CD4-positive, alpha-beta T cell treated with Interleukin-2 at 100 ng/mL for 4 hours (primary cell): ENCODE measurements around the gene SDCCAG8.

Source experiments
- DNase-seq: peaks from one replicate; pipeline ENCODE4 v3.0.0-alpha.2; 2020; ENCODE audit warnings: low spot score

The SDCCAG8 gene

DNA sequence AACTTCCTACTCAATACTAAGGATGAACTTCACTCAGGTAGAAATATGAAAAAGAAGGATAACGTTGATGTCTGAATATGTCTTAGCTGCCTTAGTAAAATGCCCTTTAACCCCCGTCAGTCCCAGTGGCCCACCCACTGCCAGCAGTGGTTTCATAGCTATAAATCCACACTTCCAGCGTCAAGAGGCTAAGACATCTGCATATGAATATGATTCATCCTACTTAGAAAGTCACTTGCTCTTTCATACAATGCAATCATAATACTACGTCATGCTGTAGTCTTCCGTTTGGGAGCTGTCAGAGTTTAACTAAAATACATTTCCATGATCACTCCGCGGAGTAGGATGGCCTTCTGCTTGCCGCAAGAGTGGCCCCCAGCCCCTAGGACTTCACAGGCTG, 247.3 kb downstream of the SDCCAG8 start:
- DNase-seq, result no peak

DNA sequence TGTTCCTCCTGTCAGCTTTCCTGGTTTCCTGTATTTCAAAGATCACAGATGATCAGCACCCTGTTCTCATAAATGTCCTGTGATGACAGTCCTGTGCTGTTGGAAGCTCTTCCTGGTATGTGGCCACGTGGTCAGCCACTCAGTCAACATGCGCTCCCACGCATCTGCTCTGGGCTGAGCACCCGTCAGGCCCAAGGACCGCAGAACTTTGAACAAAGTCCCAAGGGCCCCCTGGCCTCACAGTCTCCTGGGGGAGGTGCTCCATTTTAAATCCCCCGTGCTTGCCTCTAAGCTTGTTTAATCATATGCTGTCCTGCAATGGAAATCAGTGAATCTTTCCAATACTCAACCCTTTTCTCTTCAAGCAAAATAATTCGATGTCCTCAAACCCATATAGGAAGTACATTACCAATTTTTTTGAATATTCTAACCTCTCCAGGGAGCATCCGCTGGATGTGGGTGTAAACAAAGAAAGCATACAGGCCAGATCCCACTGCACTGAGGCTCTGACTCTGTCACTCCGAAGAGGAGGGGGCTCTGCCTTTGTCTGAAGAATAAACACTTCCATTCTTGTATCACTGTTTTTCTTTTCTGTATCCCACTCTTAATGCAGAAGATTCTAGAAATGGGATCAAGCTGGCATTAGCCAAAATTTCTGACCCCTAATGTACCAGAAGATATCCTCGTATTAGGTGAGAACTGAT, 250.3 kb downstream of the SDCCAG8 start:
- no peak for DNase-seq

DNA sequence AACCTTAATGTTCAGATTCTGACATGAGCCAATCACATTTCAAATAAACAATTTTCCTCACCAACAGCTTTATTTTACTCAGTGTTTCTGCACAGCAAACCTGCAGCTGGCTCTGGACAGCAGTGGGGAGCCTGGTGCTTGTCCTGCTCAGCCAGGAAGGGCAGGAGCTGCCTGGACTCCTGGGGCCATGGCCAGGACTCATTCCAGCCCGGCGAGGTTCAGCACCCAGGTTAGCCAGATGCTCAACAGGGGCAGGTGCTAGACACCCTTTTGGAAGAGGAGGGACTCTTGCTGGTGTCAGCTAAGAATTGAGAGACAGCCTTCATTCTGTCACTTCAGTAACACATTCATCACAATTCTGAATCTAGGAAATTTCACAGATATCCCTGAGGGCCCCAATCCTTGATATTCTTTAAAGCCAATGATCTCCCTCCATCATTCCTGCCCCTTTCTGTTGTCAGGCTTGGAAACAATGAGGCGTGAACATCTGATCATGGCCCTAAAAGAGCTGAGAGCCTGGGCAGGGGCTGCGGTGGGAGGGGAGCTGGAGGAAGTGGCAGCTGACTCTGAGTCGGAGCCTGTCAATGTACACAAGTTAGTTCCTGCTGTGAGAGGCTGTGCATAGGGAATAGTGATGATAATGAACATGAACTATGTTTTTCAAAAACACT, 251.3 kb downstream of the SDCCAG8 start:
- DNase-seq, result no peak

DNA sequence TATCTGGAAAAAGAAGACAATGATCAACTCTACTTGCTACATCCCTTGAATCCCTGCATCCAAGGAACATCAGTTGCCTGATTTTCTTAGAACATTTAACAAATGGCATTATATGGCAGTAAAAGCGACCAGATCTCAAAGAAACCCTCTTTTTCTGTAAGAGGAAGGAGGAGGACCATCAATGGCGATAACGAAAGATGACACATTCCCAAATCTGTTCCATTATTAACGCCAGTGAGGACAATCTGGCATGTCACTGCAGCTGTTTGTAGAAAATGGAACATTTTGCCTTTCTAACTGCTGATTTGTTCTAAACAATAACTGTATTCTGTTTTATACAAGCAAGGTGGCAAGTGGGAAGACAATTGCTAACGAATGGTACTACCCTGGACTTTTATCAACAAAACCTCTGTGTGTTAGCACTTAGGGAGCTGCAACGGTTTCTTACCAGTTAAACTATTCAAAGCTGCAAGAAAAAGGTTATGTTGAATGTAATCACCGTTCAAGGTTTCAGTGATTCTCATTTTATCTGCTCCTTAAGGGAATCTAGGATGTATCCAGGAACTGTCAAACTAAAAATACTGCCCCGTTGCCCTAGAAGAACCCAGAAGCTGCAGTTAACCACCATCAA, 251.9 kb downstream of the SDCCAG8 start:
- DNase-seq, result no peak

DNA sequence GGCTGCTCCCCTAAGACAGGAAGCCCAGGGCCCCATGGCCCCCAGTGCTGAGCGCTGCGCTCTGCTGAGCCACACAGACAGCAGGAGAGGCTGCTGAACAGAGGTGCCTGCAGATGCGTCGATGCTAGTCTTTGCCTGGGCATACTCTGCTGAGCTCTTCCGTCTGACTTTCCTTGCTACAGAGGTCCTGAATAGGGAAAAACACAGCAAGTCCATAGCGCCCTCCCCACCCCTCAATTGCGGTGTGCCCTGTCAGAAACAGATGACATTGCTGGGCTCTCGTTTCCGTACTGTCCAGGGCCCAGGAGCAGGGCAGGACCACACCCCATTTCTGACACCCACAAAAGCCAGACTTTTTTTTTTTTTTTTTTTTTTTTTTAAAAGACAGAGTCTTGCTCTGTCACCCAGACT, 252.5 kb downstream of the SDCCAG8 start:
- DNase-seq, result peak; percentile 42

DNA sequence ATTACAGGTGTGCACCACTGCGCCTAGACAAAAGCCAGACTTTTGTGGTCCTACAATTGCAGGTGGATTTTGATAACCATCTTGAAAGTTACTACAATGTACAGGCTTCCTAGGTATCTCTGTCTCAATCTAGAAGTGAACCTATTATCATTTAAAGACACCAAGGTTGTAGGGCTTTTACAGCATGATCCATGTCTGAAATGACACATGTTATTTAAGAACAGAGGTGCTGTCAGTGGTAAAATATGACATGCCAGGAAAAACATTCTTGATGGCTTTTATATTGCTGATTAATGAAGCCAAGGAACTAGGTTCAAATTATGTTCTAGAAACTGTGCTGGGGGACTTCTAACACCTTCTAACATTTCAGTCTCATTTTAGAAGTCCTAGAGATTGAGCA, 253.1 kb downstream of the SDCCAG8 start:
- no peak for DNase-seq

DNA sequence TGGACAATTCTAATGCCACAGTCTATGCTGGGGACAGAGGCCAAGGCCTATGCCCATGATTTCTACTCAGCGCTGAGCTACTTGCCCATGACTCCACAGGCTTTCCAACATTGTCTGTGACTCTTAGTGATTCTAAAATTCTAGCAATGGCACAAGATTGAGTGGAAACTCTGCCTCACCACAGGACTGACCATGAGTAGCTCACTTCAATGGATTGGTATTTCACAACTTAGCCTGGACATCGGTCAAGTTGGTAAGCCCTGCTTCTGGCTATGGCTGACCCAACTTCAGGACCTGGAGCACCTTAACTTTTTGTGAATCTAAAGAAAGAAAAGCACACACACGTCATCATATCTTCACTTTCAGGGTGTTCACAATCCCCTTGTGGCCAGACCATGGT, 255.1 kb downstream of the SDCCAG8 start:
- no peak for DNase-seq

DNA sequence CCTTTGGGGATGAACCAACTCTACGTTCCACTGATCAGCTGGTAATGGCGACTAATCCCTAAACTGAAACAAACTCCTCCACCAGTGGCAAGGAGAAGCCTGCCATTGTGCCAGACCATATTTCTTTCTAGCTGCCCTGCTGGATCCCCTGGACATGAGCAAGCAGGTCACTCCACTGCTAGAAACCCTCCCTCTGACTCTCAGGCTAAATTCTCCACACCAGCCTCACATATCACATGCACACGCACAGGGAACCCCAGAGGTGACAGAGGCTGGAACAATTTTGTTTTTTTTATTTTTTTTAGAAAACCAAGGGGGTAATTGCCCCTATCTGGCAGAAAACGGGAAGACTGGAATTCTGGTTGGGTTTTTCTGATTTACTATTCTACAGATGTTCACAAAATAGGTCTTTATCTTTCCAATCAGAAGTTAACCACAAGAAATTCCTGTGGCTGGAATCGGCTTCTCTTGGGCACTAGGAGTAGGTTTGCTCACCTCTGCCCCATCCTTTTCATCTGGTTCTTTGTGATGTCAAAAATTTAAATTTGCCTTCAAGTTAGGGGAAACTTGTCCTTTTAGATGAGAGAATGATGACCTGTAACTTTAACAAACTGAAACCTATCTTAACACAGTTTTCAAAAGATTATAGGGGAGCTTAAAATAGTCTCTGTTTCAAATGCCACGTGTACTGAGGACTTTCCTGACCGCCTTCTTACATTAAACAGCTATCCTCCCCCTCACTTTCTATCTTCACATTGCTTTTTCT, 258.1 kb downstream of the SDCCAG8 start:
- DNase-seq, result no peak

DNA sequence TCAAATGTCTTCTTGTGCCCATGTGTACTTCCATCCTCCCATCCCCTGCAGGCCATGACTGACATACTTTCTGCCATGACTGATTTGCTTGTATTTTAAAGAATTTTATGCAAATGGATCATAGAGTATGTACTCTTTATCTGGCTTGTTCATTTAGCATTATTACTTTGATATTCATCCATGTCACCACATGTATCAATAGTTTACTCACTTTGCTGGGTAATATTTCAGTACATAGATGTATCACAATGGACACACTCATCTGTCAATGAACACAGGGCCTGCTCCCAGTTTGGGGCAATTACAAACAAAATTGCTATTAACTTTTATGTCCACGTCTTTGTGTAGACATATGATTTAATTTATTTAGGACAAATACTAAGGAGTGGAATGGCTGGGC, 259.1 kb downstream of the SDCCAG8 start:
- DNase-seq, result no peak

DNA sequence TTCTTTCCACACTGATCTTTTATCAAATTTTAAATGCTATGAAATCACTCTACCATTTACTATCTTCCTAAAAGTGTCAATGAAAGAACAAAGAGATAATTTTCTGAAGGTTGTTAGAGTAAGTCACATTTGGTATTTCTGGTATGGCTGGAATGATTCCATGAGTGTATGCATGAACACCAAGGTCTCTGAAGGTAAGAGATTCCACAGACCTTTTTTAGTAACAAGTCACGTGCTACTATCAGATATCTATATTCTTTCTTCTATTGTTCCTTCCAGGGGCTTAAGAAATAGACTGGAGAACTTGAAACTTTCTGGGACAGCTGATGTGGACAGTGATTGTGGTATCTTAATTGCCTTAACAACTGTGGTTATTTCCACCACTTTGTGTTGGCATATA, 265.0 kb downstream of the SDCCAG8 start:
- no peak for DNase-seq

DNA sequence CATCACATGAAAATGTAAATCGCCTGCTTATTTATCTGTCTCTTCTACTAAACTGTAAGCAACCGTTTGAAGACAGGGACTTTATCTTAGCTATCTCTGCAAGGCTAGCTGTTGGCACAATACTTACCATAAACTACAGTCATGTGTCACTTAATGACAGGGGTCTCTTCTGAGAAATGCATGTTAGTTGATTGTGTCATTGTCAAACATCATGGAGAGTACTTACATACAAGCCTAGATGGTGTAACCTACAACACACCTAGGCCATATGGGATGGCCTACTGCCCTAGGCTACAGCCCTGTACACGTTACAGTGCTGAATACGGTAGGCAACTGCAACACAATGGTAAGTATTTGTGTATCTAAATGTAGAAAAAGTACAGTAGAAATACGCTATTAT, 267.9 kb downstream of the SDCCAG8 start:
- no peak for DNase-seq

DNA sequence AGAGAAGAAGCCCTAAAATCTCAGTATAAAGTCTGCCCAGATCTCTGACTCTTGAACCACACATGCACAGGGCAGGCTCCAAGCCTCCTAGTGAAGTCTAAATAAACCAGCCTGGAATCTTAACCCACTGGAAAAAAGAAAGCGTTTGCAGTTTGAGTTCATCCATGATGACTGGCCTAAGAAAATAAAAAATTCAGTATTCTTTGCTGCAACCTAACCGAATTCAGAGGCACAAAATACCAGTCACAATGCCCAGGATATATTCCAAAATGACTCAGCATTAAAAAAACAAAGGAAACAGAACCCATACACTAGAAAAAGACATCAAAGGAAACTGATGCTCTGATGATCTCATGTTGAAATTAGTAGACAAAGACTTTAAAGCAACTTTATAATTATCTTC, 269.2 kb downstream of the SDCCAG8 start:
- DNase-seq, result no peak

DNA sequence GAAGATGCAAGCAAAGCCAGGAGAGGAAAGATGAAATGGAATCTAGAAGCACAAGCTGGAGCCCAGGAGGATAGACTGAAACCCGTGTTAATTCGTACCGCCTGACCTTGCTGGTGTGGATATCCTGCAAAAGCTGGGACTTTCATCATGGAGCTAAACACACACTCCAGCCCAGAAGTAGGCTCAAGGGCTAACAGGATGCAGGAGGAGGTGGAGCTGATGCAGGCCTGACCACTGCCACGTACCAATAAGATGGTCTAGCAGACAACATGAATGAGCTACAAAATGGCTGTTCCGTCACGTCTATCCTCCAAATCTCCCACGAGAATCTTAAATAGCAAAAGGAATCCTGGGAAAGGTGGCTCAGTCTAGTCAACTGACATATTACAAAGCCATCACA, 270.3 kb downstream of the SDCCAG8 start:
- no peak for DNase-seq

DNA sequence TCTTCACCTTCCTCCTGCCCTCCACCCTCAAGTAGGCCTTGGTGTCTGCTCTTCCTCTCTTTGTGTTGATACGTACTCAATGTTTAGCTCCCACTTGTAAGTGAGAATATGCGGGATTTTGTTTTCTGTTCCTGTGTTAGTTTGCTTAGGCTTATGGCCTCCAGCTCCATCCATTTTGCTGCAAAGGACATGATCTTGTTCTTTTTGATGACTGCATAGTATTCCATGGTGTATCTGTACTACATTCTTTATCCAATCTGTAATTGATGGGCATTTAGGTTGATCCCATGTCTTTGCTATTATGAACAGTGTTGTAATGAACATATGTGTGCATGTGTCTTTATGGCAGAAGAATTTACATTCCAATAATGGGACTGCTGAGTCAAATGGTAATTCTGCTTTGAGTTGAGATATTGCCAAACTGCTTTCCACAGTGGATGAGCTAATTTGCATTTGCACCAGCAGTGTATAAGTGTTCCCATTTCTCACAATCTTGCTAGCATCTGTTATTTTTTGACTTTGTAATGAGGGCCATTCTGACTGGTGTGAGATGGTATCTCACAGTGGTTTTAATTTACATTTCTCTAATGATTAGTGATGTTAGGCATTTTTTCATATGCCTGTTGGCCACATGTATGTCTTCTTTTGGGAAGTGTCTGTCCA, 272.7 kb downstream of the SDCCAG8 start:
- no peak for DNase-seq

DNA sequence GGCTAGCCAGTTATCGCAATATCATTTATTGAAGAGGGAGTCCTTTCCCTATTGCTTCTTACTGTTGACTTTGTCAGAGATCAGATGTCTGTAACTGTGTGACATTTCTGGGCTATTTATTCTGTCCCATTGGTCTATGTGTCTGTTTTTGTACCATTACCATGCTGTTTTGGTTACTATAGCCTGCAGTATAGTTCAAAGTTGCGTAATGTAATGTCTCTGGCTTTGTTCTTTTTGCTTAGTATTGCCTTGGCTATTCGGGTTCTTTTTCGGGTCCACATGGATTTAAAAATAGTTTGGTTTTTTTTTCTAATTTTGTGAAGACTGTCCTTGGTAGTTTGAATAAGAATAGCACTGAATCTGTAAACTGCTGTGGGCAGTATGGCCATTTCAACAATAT, 273.7 kb downstream of the SDCCAG8 start:
- DNase-seq, result no peak

DNA sequence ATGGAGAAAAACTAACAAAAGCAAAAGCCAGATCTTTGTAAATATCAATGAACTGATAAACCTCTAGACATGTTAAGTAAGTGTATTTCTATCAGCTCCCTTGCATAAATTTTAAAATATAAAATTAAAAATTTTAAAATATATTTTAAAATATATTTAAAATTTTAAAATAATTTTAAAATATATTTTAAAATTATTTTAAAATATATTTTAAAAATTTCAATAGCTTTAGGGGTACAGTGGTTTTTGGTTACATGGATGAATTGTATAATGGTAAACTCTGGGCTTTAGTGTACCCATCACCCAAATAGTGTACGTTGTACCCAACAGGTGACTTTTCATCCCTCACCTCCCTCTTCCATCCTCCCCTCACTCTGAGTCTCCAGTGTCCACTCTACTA, 279.2 kb downstream of the SDCCAG8 start:
- no peak for DNase-seq

DNA sequence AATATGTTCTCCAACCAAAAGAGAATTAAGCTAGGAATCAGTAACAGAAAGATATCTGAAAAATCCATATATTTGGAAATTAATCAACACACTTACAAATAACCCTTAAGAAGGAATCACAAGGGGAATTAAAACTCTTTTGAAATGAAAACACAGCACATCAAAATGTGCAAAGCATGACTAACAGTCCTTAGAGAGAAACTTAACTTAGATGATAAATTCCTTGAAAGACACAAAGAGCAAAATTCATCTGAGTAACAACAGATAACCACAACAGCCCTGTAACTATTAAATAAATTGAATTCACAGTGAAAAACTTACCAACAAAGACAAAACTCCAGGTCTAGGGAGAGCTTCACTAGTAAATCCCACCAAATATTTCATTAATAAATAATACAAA, 283.8 kb downstream of the SDCCAG8 start:
- DNase-seq, result no peak

DNA sequence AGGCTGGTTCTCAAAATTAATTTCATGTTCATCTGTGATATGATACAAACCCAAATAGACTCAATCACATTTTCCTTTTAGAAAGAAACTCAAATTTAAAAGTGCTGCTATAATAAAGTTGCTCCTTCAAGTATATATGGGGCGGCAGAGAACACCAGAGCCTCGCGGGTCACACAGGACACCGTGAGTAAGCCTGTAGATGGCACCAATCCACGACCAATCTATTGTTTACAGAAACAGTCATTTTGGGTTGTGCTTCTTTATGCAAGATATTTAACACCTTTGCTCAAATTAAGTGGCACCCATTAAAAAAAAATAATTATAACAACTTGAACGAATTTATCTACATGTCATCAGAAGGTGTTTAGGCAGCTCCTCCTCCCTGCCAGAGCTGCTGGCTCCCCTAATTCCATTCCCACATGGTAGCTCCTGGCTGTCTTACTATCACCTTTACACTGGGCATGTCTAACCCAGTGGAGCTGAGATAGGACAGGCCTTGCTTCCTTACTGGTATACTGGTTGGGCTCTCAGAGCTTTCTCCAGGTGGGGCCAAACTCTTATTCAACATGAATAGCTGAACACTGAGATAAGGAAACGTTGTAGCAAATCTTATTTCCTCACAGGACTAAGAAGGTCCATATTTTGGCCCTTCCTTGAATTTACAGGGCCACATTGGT, 287.0 kb downstream of the SDCCAG8 start:
- no peak for DNase-seq

DNA sequence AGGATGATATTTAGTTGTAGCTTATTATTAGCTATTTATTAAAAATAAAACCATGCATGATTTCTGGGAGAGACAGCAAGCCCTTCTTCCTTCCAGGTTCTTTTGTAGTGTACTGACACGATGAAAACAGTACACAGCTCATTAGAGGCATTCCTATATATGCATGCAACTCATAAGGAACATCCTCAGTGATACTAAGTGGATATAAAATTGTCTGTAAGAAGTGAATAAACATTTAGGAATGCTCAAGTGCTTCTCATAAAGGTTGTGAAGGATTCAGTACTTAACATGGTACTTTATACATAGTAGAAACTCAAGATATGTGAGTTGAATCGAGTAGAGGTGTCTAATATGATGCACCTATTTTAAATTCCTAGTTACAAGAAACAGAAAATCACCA, 287.7 kb downstream of the SDCCAG8 start:
- no peak for DNase-seq

DNA sequence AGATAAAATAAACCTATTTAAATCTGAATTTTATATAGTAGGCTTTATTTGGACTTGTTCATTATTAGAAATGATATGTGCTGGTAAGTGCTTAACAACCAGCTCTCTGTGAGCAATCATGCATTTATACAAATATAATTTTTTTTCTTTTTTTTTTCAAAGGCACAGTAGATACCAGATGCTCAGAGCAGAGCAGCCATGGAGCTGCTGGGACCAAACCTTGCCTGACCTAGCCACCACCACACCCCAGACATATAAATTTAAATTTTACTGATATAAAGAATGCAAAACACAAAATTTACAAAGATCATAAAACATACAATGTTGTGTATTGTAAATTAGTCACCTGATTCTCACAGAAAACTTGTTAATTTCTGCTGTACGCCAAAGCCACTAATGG, 290.6 kb downstream of the SDCCAG8 start:
- DNase-seq, result no peak

DNA sequence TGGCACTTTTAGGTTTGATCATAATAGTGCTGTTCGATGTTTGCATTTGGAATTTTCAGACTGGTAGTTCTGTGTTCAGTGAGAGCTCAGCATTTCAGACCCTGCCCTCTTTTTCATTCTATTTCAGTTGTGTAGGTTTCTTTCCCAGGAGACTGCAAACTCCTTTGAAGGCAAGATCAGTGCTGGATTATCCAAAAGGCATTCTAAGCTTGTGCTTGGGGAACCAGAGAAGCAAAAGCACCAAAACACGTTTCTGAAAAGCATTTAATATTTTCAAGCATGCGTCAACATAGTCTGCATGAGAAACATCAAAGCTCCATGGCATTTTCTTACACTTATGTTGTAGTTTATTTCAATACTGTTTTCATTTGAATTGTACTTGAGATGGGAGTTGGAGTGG, 292.1 kb downstream of the SDCCAG8 start:
- DNase-seq, result no peak

DNA sequence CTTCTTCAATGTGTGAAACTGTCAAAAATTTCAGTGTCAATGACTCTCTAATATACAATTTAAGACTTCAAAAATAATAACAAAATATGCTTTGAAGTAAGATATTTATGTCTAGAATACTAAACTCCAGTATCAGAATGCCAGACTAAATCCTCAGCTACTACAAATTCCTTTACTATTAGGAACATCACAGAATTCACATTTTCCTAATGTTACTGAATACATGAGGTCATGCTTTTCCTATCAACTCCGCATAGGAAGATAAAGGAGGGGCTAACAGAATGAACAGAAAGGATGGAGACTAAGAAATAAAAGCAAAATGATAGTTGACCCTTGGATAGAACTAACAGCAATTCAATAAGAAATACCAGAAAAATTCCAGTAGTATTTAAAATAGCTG, 292.7 kb downstream of the SDCCAG8 start:
- no peak for DNase-seq
